Neural cell (in vitro differentiated cells): Measurements from ENCODE around the gene CPEB3. TPM values are rescaled to one million over a fixed set of nuclear protein-coding genes. Genes with fewer than 3 reads are reported as not detected.

Experiments used
- H2AFZ ChIP-seq: fragments of 200-600, 300-800 bp; sonication (generic), shearing (Covaris generic); 2 replicates; pipeline ENCODE4 v1.6.0; 2014; ENCODE audit warnings: low read depth, mild to moderate bottlenecking, antibody characterized with exemption, low read length, moderate library complexity
- H3F3A ChIP-seq: fragments of 200-600 bp; shearing (Covaris generic); 2 replicates; pipeline ENCODE4 v1.6.1; 2016; ENCODE audit warnings: mild to moderate bottlenecking, moderate library complexity, mixed read lengths, antibody characterized with exemption, low read length; ENCODE audit not compliant: insufficient read depth, poor library complexity, severe bottlenecking
- H3K27ac ChIP-seq: fragments of 200-600, 300-800 bp; sonication (generic), shearing (Covaris generic); 2 replicates; pipeline ENCODE4 v1.5.1; 2014; ENCODE audit warnings: mild to moderate bottlenecking, low read length, moderate library complexity
- H3K27me3 ChIP-seq: fragments of 300-800, 200-600 bp; sonication (generic), shearing (Covaris generic); 2 replicates; pipeline ENCODE4 v1.6.0; 2014; ENCODE audit warnings: mild to moderate bottlenecking, low read depth, low read length, moderate library complexity; ENCODE audit not compliant: insufficient read depth
- H3K36me3 ChIP-seq: fragments of 300-800, 200-600 bp; sonication (generic), shearing (Covaris generic); 2 replicates; pipeline ENCODE4 v1.5.1; 2014; ENCODE audit warnings: mild to moderate bottlenecking, antibody characterized with exemption, low read length, moderate library complexity; ENCODE audit not compliant: insufficient read depth
- H3K4me2 ChIP-seq: fragments of 300-800, 200-600 bp; sonication (generic), shearing (Covaris generic); 2 replicates; pipeline ENCODE4 v1.6.0; 2014; ENCODE audit warnings: mild to moderate bottlenecking, low read length
- H3K4me3 ChIP-seq: fragments of 300-800, 200-600 bp; sonication (generic), shearing (Covaris generic); 2 replicates; pipeline ENCODE4 v1.5.1; 2014; ENCODE audit warnings: mild to moderate bottlenecking, low read length, moderate library complexity
- H3K79me2 ChIP-seq: fragments of 200-600 bp; shearing (Covaris generic); replicated peaks from 2 replicates; pipeline ENCODE4 v1.6.0; 2014; ENCODE audit warnings: mild to moderate bottlenecking, low read length, moderate library complexity; ENCODE audit not compliant: insufficient read depth
- H3K9ac ChIP-seq: fragments of 300-800, 200-600 bp; sonication (generic), shearing (Covaris generic); 2 replicates; pipeline ENCODE4 v1.6.1; 2016; ENCODE audit warnings: mild to moderate bottlenecking, low read length, mixed read lengths
- H3K9me2 ChIP-seq: fragments of 200-600 bp; shearing (Covaris generic); 2 replicates; pipeline ENCODE4 v1.6.1; 2016; ENCODE audit warnings: mild to moderate bottlenecking, low read length, mixed read lengths; ENCODE audit not compliant: insufficient read depth
- H3K9me3 ChIP-seq: fragments of 200-600, 300-800 bp; sonication (generic), shearing (Covaris generic); 2 replicates; pipeline ENCODE4 v1.6.1; 2016; ENCODE audit warnings: mild to moderate bottlenecking, mixed run types, low read length, moderate library complexity, mixed read lengths
- H4K20me1 ChIP-seq: fragments of 200-600 bp; shearing (Covaris generic); 2 replicates; pipeline ENCODE4 v1.6.1; 2016; ENCODE audit warnings: mild to moderate bottlenecking, mixed run types; ENCODE audit not compliant: insufficient read depth
- CTCF ChIP-seq: fragments of 450-650 bp; IDR thresholded peaks from 2 replicates; pipeline ENCODE4 v1.5.1; 2014; ENCODE audit warnings: antibody characterized with exemption, mild to moderate bottlenecking, moderate library complexity; ENCODE audit not compliant: poor library complexity, severe bottlenecking
- EP300 ChIP-seq: fragments of 450-650 bp; conservative IDR thresholded peaks from 2 replicates; pipeline ENCODE4 v1.6.1; 2014; ENCODE audit warnings: antibody characterized with exemption, mild to moderate bottlenecking, moderate library complexity; ENCODE audit not compliant: poor library complexity, severe bottlenecking
- EZH2 ChIP-seq: fragments of 200-600, 300-800 bp; shearing (Covaris generic), sonication (generic); IDR thresholded peaks from 2 replicates; pipeline ENCODE4 v1.6.1; 2014; ENCODE audit warnings: antibody characterized with exemption, low read length, borderline replicate concordance, mild to moderate bottlenecking; ENCODE audit not compliant: insufficient read depth, poor library complexity, severe bottlenecking
- MXI1 ChIP-seq: fragments of 450-650 bp; conservative IDR thresholded peaks from 2 replicates; pipeline ENCODE4 v1.6.1; 2014; ENCODE audit warnings: antibody characterized with exemption, mild to moderate bottlenecking; ENCODE audit not compliant: poor library complexity, severe bottlenecking
- POLR2AphosphoS5 ChIP-seq: IDR thresholded peaks from 2 replicates; pipeline ENCODE4 v1.6.1; 2012
- RAD21 ChIP-seq: fragments of 450-650 bp; conservative IDR thresholded peaks from 2 replicates; pipeline ENCODE4 v1.6.1; 2014; ENCODE audit warnings: antibody characterized with exemption, mild to moderate bottlenecking, moderate library complexity
- REST ChIP-seq: IDR thresholded peaks from 2 replicates; pipeline ENCODE4 v1.6.1; 2012; ENCODE audit warnings: borderline replicate concordance
- SMC3 ChIP-seq: fragments of 450-650 bp; conservative IDR thresholded peaks from 2 replicates; pipeline ENCODE4 v1.6.1; 2014; ENCODE audit warnings: antibody characterized with exemption, mild to moderate bottlenecking, moderate library complexity; ENCODE audit not compliant: poor library complexity
- TAF1 ChIP-seq: IDR thresholded peaks from 2 replicates; pipeline ENCODE4 v1.6.1; 2012; ENCODE audit warnings: low read depth
- polyA plus RNA-seq: library from polyadenylated mRNA; depleted of rRNA; stranded (reverse); fragments of >200 nt; gene quantifications from 2 replicates; pipeline ENCODE4 v1.2.3, GENCODE V29; 2014

Gene CPEB3
- polyA plus RNA-seq, 1 donor from 2014 or later = 20.0 TPM

- Histone ChIP-seq H4K20me1 (no peaks in the 10 kb centered on the region), H3F3A (no peaks in the 10 kb centered on the region), H3K27me3 (no peaks in the 10 kb centered on the region), H3K9me3 (no peaks in the 10 kb centered on the region), H3K4me3 (no peak overlapping the region), H3K79me2 (no peaks in the 10 kb centered on the region), H3K27ac (no peak overlapping the region), H3K9ac (no peak overlapping the region), H3K36me3 (no peaks in the 10 kb centered on the region), H3K4me2 (no peak overlapping the region), H3K9me2 (no peaks in the 10 kb centered on the region), H2AFZ (no peak overlapping the region)
- no peak for TF ChIP-seq CTCF
- no peak for TF ChIP-seq MXI1
- no peak for TF ChIP-seq EZH2
- no peak for TF ChIP-seq RAD21
- no peak for TF ChIP-seq TAF1
- no peak for TF ChIP-seq POLR2AphosphoS5
- no peak for TF ChIP-seq EP300
- no peak for TF ChIP-seq REST
- no peak for TF ChIP-seq SMC3
Measured at GRCh38 chr10:92264249-92264648, 26.6 kb downstream of the CPEB3 start.

- H2AFZ ChIP-seq = no peak overlapping the region
- no peaks in the 10 kb centered on the region for H3K79me2 ChIP-seq
- TF ChIP-seq MXI1 (no peak), REST (no peak), POLR2AphosphoS5 (no peak), RAD21 (no peak), TAF1 (no peak), SMC3 (no peak), CTCF (no peak), EZH2 (no peak)
- H3K4me3 ChIP-seq = no peak overlapping the region
- no peaks in the 10 kb centered on the region for H3K9me3 ChIP-seq
- H3K27ac ChIP-seq = no peak overlapping the region
- H3K36me3 ChIP-seq = no peaks in the 10 kb centered on the region
- H4K20me1 ChIP-seq = no peaks in the 10 kb centered on the region
- H3K9ac ChIP-seq = no peak overlapping the region
- H3K4me2 ChIP-seq = no peak overlapping the region
- H3K27me3 ChIP-seq = no peaks in the 10 kb centered on the region
- H3F3A ChIP-seq = no peaks in the 10 kb centered on the region
- no peaks in the 10 kb centered on the region for H3K9me2 ChIP-seq
Measured at GRCh38 chr10:92263396-92263795, 27.5 kb downstream of the CPEB3 start.
